NCI-H345 (cell line): Measurements from ENCODE around the gene PSAPL1.

Experiments used
- DNase-seq: peaks from one replicate; lab custom pipeline; 2025; lab: John Stamatoyannopoulos, UW

The PSAPL1 gene

GRCh38 chr4:7418131-7418943 is 16.4 kb downstream of the PSAPL1 start:
- no peak for DNase-seq

DNA sequence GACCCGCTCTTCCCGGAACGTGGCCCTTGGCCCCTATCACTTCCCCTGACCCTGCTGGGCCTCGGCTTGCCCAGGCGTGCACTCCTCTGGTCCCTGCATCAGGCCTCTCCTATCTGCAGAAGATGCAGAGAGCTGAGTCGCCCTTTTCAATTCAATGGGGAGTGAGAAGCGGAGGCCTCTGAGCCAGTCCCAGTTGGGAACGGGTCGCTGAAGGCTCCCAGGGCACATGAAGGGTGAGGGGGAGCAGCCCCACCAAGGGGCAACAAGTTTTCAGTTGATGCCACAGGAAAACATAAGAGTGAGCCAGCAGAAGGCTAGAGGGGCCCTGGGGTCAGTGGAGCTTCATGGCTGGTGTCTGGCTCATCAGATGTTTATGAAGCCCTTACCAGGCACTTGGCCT is 17.1 kb downstream of the PSAPL1 start:
- no peak for DNase-seq

DNA sequence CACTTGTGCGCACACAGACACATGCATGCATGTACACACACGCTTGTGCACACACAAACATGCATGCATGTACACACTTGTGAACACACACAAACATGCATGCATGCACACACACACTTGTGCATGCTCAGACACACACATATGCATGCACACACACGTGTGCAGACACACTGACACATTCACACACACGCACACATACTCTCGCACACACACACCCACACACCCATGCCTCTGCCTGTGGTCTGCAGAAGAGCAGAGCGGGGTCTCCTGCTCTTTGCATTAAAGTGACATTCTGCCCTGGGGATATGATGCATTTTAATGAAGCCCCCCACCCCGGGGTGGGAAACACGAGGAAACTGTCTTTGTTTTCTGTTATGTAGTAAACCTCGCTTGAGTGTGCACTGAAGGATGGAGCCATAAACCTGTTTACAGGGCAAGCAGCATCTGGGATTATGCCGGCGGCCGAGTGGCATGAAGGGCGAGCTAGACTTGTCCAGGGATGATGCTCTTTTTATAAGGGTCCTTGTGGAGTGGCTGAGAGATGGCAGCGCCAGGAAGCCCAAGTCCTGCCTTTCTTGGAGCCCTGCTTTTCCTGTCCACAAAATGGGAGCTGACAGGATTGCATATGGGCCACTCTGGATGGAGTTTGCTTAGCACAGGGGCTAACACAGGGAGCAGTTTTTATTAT is 17.8 kb downstream of the PSAPL1 start:
- no peak for DNase-seq

DNA sequence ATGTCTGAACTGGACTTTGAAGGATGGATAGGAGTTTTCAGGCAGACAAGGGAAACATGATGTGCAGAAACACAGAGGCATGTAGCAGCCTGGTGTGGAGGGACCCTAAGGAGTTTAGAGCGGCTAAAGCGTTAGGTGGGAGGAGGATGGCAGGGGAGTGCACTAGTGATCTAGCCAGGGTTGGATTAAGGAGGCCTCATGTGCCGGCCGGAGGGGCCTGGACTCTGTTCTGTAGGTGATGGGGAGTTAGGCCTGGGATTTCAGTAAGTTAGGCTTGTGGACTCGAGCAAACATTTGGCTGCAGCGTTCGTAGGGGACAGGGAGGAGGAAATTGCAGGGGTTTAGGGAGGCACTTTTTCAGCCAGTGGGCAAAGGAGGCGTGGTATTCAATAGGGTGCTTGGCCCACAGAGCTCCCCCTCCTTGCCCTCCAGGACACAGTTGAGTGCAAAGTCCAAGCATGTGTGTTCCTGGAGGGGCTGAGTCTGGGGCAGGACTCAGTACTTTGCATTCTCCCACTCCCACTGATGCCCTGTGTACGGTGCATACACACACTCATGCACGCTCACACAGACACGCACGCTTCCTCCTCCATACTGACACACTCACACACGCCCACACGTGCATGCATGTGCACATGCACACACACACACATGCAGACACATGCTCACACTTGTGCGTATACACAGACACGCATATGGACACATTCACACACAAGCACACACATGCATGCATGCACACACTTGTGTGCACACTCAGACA is 18.6 kb downstream of the PSAPL1 start:
- DNase-seq = no peak

DNA sequence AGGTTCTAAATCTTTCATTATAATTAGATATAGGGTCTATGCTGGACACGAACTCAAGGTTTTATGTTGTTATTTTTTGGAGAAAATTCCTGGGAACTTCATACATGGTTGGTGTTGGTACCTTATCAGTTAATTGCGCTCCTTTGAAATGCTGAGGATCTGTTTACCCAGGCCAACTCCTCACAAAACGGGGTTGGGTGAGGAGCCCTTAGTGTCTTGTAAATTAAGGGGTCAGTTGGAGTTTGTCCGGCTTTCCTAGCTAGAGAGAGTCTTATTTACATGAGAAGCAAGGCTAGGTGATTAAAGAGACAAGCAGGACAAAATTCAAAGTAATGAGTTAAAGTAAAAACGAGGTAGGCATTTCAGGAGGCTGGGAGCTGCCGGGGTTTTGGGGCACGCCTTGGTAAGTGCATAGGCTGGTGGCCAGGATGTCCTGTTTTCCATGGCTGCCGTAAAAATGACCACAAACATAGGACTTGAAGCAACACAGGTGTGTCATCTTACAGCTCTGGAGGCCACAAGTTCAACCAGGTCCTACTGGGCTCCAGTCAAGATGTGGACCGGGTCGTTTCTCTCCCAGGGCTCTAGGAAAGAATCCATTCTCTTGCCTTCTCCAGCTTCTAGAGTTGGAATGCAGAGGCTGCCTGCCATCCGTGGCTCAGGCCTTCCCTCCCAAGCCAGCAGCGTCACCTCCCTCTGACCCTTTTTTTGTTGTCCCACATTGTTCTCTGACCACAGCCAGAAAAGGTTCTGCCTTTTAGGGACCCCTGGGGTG is 19.8 kb downstream of the PSAPL1 start:
- DNase-seq = no peak

- DNase-seq = no peak
Observed at GRCh38 chr4:7414046-7414445, 20.7 kb downstream of the PSAPL1 start.

DNA sequence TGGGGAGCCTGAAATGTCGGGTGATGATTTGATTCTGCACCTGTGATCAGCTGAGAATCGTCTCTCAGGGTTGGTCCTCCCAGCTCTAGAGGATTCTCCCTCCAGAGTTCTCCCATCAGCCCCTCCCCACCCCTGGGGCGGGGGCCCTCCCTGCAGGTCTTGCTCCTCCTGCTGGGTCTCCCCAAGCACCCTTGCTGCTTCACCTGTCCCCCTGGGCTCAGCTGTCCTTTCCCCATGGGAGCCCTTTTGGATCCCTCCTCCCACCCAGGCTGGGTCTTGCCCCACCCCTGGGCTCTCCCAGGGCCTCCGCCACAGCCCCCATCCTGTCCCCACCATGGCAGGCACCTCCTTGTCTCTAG is 22.2 kb downstream of the PSAPL1 start:
- DNase-seq = no peak

DNA sequence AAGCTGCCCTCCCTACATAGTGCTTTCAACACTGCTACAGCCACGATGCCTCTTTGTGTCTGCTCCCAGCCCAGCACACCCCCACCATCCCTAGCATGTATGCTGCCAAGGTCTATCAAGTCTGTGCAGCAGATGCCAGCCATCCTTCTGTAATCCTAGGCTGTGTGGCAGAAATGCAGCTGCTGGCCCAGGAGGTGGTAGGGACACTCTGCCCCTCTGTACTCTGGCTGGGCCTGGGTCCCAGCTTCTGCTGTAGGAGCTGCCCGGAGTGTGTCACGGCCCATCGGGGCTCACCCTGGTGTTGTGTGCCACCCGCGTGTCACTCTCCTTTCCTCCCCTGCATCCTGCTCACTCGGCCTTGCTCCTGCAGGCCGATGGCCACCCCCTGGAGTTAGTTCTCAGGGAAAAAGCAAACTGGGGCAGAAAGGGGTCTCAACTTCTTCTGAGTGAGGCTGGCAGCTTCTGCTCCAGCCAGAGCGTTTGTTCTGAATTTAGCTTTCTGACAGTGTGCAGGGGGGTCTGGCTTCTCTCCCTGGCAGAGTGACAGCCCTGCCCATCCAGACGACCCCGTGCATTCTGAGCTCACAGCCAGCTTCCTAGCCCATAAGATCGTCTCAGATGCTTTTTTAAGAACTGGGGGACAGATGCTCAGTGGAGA is 22.7 kb downstream of the PSAPL1 start:
- no peak for DNase-seq

- DNase-seq = no peak
Observed at GRCh38 chr4:7411491-7411890, 23.2 kb downstream of the PSAPL1 start.

DNA sequence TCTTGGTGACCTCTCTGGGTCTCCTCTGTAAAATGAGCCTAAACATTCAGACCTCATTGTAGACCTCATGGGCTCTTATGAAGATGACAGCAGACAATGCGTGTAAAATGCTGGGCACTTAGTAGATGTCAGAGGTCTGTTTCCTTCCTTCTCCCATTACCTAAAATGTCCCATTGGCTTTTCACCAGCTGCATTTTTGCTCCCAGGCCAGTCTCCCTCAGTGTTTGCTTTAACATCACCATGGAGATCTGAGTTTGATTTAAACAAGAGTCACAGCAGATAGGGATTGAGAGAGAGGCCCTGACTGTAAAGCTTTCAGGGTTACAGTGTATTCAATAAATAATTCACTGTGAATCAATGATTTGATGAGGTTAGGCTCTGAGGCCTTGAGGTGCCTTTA is 24.3 kb downstream of the PSAPL1 start:
- DNase-seq = no peak

- DNase-seq = no peak
Observed at GRCh38 chr4:7408166-7408565, 26.6 kb downstream of the PSAPL1 start.

DNA sequence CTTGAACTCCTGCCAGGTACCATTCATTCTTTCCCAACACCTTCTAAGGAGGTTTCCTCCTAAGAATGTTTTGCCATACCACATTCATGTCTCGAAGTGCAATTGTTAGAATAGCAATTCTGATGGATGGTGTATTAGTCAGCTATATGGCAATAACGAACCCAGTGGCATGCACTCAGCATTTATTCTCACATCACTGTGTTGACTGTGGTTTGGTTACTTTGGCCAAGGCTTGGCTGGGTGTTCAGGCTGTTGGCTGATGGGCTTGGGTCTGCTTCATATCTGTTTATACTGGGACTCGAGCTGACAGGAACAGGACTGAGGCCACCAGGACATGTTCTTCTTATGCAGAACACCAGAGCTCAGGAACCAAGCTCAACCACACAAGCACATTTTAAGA is 31.7 kb downstream of the PSAPL1 start:
- no peak for DNase-seq

- no peak for DNase-seq
Observed at GRCh38 chr4:7402526-7402925, 32.2 kb downstream of the PSAPL1 start.

DNA sequence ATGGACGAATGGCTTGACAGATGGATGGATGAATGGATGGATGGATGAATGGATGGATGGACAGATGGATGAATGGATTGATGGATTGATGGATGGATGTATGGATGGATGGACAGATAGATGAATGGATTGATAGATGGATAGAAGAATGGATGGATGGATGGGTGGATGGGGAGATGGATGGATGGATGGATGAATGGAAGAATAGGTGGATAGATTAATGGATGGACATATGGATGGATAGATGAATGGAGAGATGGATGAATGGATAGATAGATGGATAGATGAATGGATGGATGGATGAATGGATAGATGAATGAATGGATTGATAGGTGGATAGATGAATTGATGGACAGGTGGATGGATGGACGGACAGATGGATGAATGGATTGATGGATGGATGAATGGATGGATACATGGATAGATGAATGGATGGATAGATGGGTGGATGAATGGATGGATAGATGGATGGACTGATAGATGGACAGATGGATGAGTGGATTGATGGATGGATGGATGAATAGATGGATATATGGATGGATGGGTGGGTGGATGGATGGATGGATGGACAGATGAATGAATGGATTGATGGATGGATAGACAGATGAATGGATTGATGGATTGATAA is 33.9 kb downstream of the PSAPL1 start:
- DNase-seq = no peak

DNA sequence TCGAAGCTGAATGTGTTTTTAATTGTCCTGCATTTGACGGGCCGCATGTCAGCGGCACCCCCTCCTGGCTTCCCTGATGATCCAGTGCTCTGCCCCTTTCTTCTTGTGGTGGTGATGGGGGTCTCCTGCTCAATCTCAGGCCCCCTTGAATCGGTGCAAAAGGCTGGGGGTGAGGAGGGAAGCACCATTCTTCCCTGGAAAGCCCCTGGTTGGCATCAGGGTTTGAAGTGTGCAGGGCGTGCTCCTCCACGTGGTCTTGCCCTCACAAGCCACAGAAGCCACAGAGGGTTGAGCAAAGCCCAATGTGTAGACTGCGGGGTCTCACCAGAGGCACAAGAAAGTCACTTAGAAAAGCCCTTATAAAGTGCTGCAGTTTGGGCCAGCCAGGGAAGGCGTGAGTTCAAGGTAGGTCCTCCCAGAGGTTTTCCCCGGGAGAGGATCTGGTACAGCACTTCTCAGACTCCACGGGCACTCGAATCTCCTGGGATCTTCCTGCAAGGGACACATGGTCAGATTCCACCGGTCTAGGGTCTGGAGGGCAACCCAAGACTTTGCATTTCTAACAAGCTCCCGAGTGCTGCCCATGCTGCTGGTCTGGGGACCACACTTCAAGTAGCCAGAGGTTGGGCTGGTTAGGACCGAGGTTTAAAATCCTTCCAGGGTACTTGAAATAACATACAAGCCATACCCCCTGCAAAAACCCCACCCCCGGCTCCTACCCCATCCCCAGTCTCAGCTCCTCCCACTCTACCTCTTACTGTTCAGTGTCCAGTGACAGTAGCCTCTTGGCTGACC is 35.1 kb downstream of the PSAPL1 start:
- no peak for DNase-seq

GRCh38 chr4:7398788-7399439 is 35.8 kb downstream of the PSAPL1 start:
- no peak for DNase-seq

DNA sequence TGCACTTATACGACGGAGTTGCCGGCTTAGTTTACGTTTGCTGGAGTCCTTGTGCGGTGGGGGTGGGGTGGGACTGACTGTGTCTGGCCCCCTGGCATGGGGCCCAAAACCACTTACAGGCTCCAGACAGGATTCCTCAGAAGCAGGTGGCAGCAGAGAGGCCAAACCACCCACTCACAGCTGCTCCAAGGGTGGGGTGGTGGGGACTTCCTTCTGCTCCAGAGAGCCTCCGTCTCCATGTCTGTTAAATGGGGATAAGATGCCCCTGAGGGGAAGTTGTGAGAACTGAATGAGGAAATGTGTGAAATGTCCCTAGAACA is 36.7 kb downstream of the PSAPL1 start:
- peak; percentile 90 for DNase-seq

GRCh38 chr4:7397206-7398103 is 37.3 kb downstream of the PSAPL1 start:
- no peak for DNase-seq
